ENCODE data around the gene NTRK3.

- TF ChIP-seq, protein P1, sequence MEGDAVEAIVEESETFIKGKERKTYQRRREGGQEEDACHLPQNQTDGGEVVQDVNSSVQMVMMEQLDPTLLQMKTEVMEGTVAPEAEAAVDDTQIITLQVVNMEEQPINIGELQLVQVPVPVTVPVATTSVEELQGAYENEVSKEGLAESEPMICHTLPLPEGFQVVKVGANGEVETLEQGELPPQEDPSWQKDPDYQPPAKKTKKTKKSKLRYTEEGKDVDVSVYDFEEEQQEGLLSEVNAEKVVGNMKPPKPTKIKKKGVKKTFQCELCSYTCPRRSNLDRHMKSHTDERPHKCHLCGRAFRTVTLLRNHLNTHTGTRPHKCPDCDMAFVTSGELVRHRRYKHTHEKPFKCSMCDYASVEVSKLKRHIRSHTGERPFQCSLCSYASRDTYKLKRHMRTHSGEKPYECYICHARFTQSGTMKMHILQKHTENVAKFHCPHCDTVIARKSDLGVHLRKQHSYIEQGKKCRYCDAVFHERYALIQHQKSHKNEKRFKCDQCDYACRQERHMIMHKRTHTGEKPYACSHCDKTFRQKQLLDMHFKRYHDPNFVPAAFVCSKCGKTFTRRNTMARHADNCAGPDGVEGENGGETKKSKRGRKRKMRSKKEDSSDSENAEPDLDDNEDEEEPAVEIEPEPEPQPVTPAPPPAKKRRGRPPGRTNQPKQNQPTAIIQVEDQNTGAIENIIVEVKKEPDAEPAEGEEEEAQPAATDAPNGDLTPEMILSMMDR (IDR thresholded peaks at IDR 0.05), result no peak
- TF ChIP-seq POLR2A (IDR thresholded peaks at IDR 0.05), result no peak
Observed at GRCh38 chr15:88125576-88125975, 131.0 kb downstream of the NTRK3 start.
